Fibroblast of lung (primary cell): ENCODE data around the gene LCN9. TPM values are rescaled to one million over a fixed set of nuclear protein-coding genes. Genes with fewer than 3 reads are reported as not detected.

Source experiments
- DNase-seq, 2 donors: peaks; one replicate each; pipeline versions ENCODE4 v3.0.0 to v3.0.0-alpha.2; 2010; ENCODE audit warnings: low read depth in 2 of 2
- H2AFZ ChIP-seq: 2 replicates; pipeline ENCODE4 v1.5.1; 2012; ENCODE audit warnings: low read length, control low read depth, inconsistent platforms
- H3K27ac ChIP-seq: 2 replicates; pipeline ENCODE4 v1.5.1; 2011; ENCODE audit warnings: low read length, control low read depth; ENCODE audit not compliant: insufficient read depth
- H3K27me3 ChIP-seq: 2 replicates; pipeline ENCODE4 v1.5.1; 2011; ENCODE audit warnings: mild to moderate bottlenecking, low read length; ENCODE audit not compliant: control insufficient read depth, insufficient read depth
- H3K36me3 ChIP-seq: 2 replicates; pipeline ENCODE4 v1.5.1; 2011; ENCODE audit warnings: low read length; ENCODE audit not compliant: control insufficient read depth, insufficient read depth
- H3K4me1 ChIP-seq: 2 replicates; pipeline ENCODE4 v1.5.1; 2011; ENCODE audit warnings: low read length; ENCODE audit not compliant: control insufficient read depth, insufficient read depth; ENCODE audit errors: extremely low read depth
- H3K4me2 ChIP-seq: 2 replicates; pipeline ENCODE4 v1.5.1; 2011; ENCODE audit warnings: low read length, control low read depth; ENCODE audit not compliant: insufficient read depth; ENCODE audit errors: extremely low read depth
- H3K4me3 ChIP-seq, 4 experiments: fragments of 200-600 bp in 1 of 4; sonication (generic) in 1 of 4; replicated peaks in 1 of 4; 2 replicates each; pipeline ENCODE4 v1.5.1; 2011 to 2016; ENCODE audit warnings: low read length in 4 of 4, low read depth in 3 of 4, mild to moderate bottlenecking in 3 of 4, control low read depth in 2 of 4, inconsistent platforms in 1 of 4, mixed read lengths in 1 of 4; ENCODE audit not compliant: insufficient read depth in 1 of 4; ENCODE audit errors: control extremely low read depth in 1 of 4
- H3K79me2 ChIP-seq: 2 replicates; pipeline ENCODE4 v1.5.1; 2012; ENCODE audit warnings: mild to moderate bottlenecking, low read length, inconsistent platforms; ENCODE audit not compliant: control insufficient read depth, insufficient read depth
- H3K9ac ChIP-seq: 2 replicates; pipeline ENCODE4 v1.5.1; 2011; ENCODE audit warnings: mild to moderate bottlenecking, low read length, control low read depth; ENCODE audit not compliant: insufficient read depth
- H3K9me3 ChIP-seq: 2 replicates; pipeline ENCODE4 v1.5.1; 2012; ENCODE audit warnings: low read depth, low read length; ENCODE audit not compliant: control insufficient read depth, insufficient read depth
- H4K20me1 ChIP-seq: 2 replicates; pipeline ENCODE4 v1.5.1; 2011; ENCODE audit warnings: low read length; ENCODE audit not compliant: control insufficient read depth, insufficient read depth; ENCODE audit errors: extremely low read depth
- EZH2 ChIP-seq: IDR thresholded peaks from 2 replicates; pipeline ENCODE4 v1.5.1; 2012; ENCODE audit warnings: low read length, control low read depth, mild to moderate bottlenecking; ENCODE audit errors: missing control alignments
- polyA plus RNA-seq, 2 donors: library from polyadenylated mRNA; depleted of rRNA in 1 of 2; stranded (reverse) in 1 of 2; unstranded in 1 of 2; fragments of >200 nt; gene quantifications; 2 replicates each; pipeline ENCODE4 v1.2.1, GENCODE V29; 2011 to 2012; ENCODE audit warnings: missing spikeins in 1 of 2
- total RNA-seq: library from RNA; depleted of rRNA; stranded (reverse); fragments of >200 nt; gene quantifications from 2 replicates; pipeline ENCODE4 v1.2.1, GENCODE V29; 2014
- TF ChIP-seq, protein P1 (sequence below), 2 donors: IDR thresholded peaks in 1 of 2; conservative IDR thresholded peaks in 1 of 2; 1 replicate in 1 of 2; 2 replicates in 1 of 2; pipeline ENCODE4 v1.5.1; 2011 to 2012; ENCODE audit warnings: low read length in 2 of 2, control low read depth in 1 of 2, inconsistent platforms in 1 of 2, low read depth in 1 of 2, mild to moderate bottlenecking in 1 of 2

The LCN9 gene
- total and polyA plus RNA-seq, 2 donors (not counting 1 experiment from before 2014, with no cell fraction given), result not detected

DNA sequence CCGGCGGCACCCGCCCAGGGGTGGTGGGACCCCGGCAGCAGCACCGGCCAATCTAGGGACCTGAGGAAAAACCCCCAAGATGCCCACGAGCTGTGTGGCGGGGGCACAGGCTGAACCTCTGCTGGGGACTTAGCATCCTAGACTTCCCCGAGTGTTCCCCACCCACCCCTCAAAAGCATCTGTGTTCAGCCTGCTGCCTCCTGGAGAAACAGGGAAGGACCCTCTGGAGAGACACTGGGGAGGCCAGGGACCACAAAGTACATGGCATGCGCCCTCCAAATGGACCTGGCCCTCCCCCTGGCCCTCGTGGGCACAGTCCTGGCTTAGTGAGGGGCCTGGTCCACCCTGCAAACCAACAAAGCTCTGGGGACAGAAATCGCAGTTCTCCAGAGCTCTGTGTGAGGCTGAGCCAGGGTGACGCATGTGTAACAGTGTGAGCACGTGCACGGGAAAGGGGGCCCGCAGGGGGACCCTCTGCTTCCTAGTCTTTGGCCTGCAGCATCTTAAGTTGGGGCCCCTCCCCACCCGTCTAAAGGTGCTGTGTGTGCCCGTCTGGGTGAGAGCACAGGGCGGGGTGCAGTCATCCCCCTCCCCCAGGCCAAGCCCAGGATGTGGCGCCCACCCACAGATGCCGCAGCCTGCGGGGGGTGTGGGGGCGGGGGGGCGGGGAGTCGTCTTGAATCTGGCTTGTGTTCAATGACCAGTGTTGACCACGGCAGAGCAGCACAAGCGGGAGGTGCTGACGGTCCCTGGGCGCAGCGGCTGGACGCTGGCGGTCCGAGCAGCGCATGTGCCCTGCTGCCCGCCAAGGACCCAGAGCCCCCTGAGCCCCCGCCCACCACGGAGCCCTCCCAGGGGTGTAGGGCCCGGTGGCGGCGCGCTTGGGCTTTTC lies 38.2 kb downstream of the LCN9 start:
- H3K4me3 ChIP-seq, result no peak overlapping the region
- H3K4me2 ChIP-seq, result peak overlapping the region; percentile 25
- peak in 1 of 2 donors; percentile 3 for DNase-seq
- H3K79me2 ChIP-seq, result no peaks in the 10 kb centered on the region
- TF ChIP-seq, protein P1, sequence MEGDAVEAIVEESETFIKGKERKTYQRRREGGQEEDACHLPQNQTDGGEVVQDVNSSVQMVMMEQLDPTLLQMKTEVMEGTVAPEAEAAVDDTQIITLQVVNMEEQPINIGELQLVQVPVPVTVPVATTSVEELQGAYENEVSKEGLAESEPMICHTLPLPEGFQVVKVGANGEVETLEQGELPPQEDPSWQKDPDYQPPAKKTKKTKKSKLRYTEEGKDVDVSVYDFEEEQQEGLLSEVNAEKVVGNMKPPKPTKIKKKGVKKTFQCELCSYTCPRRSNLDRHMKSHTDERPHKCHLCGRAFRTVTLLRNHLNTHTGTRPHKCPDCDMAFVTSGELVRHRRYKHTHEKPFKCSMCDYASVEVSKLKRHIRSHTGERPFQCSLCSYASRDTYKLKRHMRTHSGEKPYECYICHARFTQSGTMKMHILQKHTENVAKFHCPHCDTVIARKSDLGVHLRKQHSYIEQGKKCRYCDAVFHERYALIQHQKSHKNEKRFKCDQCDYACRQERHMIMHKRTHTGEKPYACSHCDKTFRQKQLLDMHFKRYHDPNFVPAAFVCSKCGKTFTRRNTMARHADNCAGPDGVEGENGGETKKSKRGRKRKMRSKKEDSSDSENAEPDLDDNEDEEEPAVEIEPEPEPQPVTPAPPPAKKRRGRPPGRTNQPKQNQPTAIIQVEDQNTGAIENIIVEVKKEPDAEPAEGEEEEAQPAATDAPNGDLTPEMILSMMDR (conservative IDR thresholded peaks at IDR 0.05 in 1 of 2, IDR thresholded peaks at IDR 0.05 in 1 of 2; ENCODE audit: low read depth in 1 of 2, low read length in 2 of 2), result no peak
- TF ChIP-seq EZH2, result no peak
- H3K9me3 ChIP-seq, result no peaks in the 10 kb centered on the region
- no peak overlapping the region for H3K27ac ChIP-seq
- H2AFZ ChIP-seq, result no peak overlapping the region
- no peaks in the 10 kb centered on the region for H4K20me1 ChIP-seq
- no peaks in the 10 kb centered on the region for H3K36me3 ChIP-seq
- H3K9ac ChIP-seq, result no peak overlapping the region
- H3K4me1 ChIP-seq, result no peaks in the 10 kb centered on the region
- H3K27me3 ChIP-seq, result no peaks in the 10 kb centered on the region

DNA sequence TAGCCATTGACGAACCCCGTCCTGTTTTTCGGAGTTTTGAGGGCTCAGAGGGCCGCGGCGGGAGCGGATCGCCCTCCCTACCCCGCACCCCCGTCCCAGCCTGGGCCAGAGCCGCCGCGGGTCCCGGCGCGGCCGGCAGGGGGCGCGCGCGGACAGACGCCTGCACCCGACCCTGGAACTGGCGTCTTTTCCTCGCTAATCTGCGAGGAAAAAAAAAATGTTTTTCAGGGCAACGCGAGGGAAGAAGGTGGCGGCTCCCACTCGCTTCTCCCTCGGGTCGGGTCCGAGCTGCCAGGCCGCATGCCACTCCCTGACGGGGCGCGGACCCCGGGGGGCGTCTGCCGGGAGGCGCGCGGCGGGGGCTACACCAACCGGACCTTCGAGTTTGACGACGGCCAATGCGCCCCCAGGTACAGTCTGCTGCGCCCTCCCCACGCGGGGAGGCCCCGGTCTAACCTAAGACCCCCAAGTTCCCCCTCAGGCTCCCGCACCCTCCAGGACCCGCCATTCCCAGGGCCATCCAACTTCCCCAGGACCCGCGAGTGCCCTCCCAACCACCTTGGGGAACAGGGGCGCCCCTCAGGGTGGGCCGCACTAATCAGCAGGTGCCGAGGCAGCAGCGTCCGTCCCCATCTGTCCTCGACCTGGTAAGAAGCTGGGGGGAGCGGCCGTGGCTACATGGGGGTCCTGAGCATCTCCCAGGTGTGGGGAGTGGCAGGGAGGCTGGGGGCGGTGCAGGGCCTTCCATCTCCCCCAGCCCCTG lies 39.0 kb downstream of the LCN9 start, which contains the start of gene KCNT1:
TSS of gene KCNT1 (plus strand) at position 227 of the 763 bp plus-strand sequence. CDS start at position 301, 74 bp downstream.
- H2AFZ ChIP-seq, result no peak within 1 kb of the TSS
- peak; percentile 8 to 25 for DNase-seq

More for the DNA sequence above, 39.0 kb downstream of the LCN9 start, which contains the start of gene KCNT1:
- no peaks in the 10 kb centered on the region for H3K4me1 ChIP-seq
- H3K79me2 ChIP-seq, result no peaks in the 10 kb centered on the region
- no peaks in the 10 kb centered on the region for H4K20me1 ChIP-seq
- H3K4me2 ChIP-seq, result peak within 1 kb of the TSS; percentile 25
- no peak within 1 kb of the TSS for H3K4me3 ChIP-seq
- TF ChIP-seq, protein P1 (conservative IDR thresholded peaks at IDR 0.05 in 1 of 2, IDR thresholded peaks at IDR 0.05 in 1 of 2; ENCODE audit: low read depth in 1 of 2, low read length in 2 of 2), result peak; percentile 21 to 73
- TF ChIP-seq EZH2, result no peak
- H3K9ac ChIP-seq, result no peak within 1 kb of the TSS
- no peaks in the 10 kb centered on the region for H3K36me3 ChIP-seq
- H3K27ac ChIP-seq, result no peak within 1 kb of the TSS
- H3K27me3 ChIP-seq, result no peaks in the 10 kb centered on the region
- no peaks in the 10 kb centered on the region for H3K9me3 ChIP-seq
